Mesendoderm (in vitro differentiated cells): Measurements from ENCODE around the gene TFDP2.
A peak's percentile ranks its signal among the peaks of the same experiment; 100 is the strongest.
"Not testable (repeated sequence)": the region's sequence is repeated elsewhere in the genome, so short reads cannot be mapped to it uniquely, and the experiment has no call there.

ENCODE experiments used
- DNase-seq: peaks from one replicate; pipeline ENCODE4 v3.0.0; 2013
- H2AK5ac ChIP-seq: 2 replicates; pipeline ENCODE4 v1.6.1; 2013; ENCODE audit warnings: low read length, inconsistent platforms
- H2BK120ac ChIP-seq: 2 replicates; pipeline ENCODE4 v1.6.1; 2013; ENCODE audit warnings: low read depth, mild to moderate bottlenecking, low read length, moderate library complexity, mixed read lengths
- H2BK15ac ChIP-seq: replicated peaks from 2 replicates; pipeline ENCODE4 v1.6.1; 2013; ENCODE audit warnings: low read depth, mild to moderate bottlenecking, moderate library complexity
- H2BK5ac ChIP-seq: 2 replicates; pipeline ENCODE4 v1.6.1; 2013; ENCODE audit warnings: low read length, inconsistent platforms
- H3K18ac ChIP-seq: 2 replicates; pipeline ENCODE4 v1.6.1; 2013; ENCODE audit warnings: mild to moderate bottlenecking, low read length, mixed read lengths
- H3K23ac ChIP-seq: one replicate; pipeline ENCODE4 v1.6.1; 2013; ENCODE audit warnings: low read length
- H3K27ac ChIP-seq: 2 replicates; pipeline ENCODE4 v1.5.1; 2013; ENCODE audit warnings: low read depth, mild to moderate bottlenecking, inconsistent platforms, low read length, moderate library complexity
- H3K27me3 ChIP-seq: 2 replicates; pipeline ENCODE4 v1.6.1; 2013; ENCODE audit warnings: low read length, control low read depth, mild to moderate bottlenecking, inconsistent platforms; ENCODE audit not compliant: insufficient read depth, poor library complexity
- H3K36me3 ChIP-seq: 2 replicates; pipeline ENCODE4 v1.6.1; 2013; ENCODE audit warnings: low read length, inconsistent platforms; ENCODE audit not compliant: control insufficient read depth, insufficient read depth
- H3K4ac ChIP-seq: one replicate; pipeline ENCODE4 v1.6.1; 2013; ENCODE audit warnings: low read depth, mild to moderate bottlenecking, low read length, moderate library complexity
- H3K4me1 ChIP-seq: 2 replicates; pipeline ENCODE4 v1.6.1; 2013; ENCODE audit warnings: low read depth, low read length, inconsistent platforms; ENCODE audit not compliant: control insufficient read depth
- H3K4me2 ChIP-seq: 2 replicates; pipeline ENCODE4 v1.6.1; 2013; ENCODE audit warnings: low read length
- H3K4me3 ChIP-seq: 2 replicates; pipeline ENCODE4 v1.5.1; 2013; ENCODE audit warnings: mild to moderate bottlenecking, low read length
- H3K56ac ChIP-seq: one replicate; pipeline ENCODE4 v1.6.1; 2013; ENCODE audit warnings: low read length
- H3K79me1 ChIP-seq: 2 replicates; pipeline ENCODE4 v1.6.1; 2013; ENCODE audit warnings: low read length, inconsistent platforms
- H3K79me2 ChIP-seq: 2 replicates; pipeline ENCODE4 v1.6.1; 2013; ENCODE audit warnings: mild to moderate bottlenecking, low read length; ENCODE audit not compliant: control insufficient read depth, insufficient read depth
- H3K9ac ChIP-seq: 2 replicates; pipeline ENCODE4 v1.6.1; 2013; ENCODE audit warnings: low read length, inconsistent platforms
- H4K5ac ChIP-seq: one replicate; pipeline ENCODE4 v1.6.1; 2013; ENCODE audit warnings: low read length
- H4K8ac ChIP-seq: one replicate; pipeline ENCODE4 v1.6.1; 2013; ENCODE audit warnings: low read depth, mild to moderate bottlenecking, control low read depth, low read length, moderate library complexity
- WGBS: extraction: QIAGEN DNeasy Blood & Tissue Kit; methylation state at CpG from one replicate; pipeline ENCODE4 v1.1.7; 2013; ENCODE audit warnings: low lambda C conversion rate, missing lambda C conversion rate; ENCODE audit not compliant: insufficient coverage; ENCODE audit errors: extremely low coverage; 5-methylcytosine and 5-hydroxymethylcytosine counted together

The TFDP2 gene

DNA sequence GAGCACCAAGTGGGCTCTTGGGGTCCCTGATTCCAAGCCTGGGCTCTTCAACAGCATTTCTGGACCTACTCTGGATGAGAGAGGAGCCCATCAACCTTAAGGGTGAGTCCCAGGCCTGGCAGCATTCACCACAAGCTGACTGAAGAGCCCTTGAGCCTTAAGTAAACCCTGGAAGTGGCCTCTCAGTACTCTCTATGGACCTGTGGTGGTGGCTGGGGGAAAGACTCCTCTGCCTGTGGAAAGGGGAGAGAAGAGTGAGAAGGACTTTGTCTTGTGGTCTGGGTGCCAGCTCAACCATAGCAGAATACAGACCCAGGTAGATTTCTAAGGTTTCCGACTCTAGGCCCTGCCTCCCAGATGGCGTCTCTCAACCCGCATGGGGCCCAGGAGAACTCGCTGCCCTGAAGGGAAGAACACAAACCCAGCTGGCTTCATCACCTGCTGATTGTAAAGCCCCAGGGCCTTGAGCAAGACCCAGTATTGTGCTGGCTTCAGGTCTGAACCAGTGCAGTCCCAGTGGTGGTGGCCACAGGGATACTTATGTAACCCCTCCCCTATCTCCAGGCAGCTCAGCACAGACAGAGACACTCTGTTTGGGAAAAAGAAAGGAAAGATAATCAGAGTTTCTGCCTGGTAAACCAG is 71.4 kb downstream of the TFDP2 start:
- Histone ChIP-seq H2AK5ac (no peak overlapping the region), H4K5ac (no peak overlapping the region), H3K23ac (no peak overlapping the region), H3K4me3 (no peak overlapping the region), H3K4me1 (no peaks in the 10 kb centered on the region), H2BK5ac (no peak overlapping the region), H4K8ac (no peak overlapping the region), H3K79me1 (no peaks in the 10 kb centered on the region), H2BK15ac (no peak overlapping the region), H3K27me3 (no peaks in the 10 kb centered on the region), H3K4ac (no peak overlapping the region), H2BK120ac (no peak overlapping the region), H3K9ac (no peak overlapping the region), H3K18ac (no peak overlapping the region), H3K79me2 (no peaks in the 10 kb centered on the region), H3K36me3 (no peaks in the 10 kb centered on the region), H3K56ac (no peak overlapping the region), H3K4me2 (no peak overlapping the region), H3K27ac (no peak overlapping the region)
- WGBS, result no CpG with 5 or more reads among the region's 4 CpGs
- DNase-seq, result no peak

DNA sequence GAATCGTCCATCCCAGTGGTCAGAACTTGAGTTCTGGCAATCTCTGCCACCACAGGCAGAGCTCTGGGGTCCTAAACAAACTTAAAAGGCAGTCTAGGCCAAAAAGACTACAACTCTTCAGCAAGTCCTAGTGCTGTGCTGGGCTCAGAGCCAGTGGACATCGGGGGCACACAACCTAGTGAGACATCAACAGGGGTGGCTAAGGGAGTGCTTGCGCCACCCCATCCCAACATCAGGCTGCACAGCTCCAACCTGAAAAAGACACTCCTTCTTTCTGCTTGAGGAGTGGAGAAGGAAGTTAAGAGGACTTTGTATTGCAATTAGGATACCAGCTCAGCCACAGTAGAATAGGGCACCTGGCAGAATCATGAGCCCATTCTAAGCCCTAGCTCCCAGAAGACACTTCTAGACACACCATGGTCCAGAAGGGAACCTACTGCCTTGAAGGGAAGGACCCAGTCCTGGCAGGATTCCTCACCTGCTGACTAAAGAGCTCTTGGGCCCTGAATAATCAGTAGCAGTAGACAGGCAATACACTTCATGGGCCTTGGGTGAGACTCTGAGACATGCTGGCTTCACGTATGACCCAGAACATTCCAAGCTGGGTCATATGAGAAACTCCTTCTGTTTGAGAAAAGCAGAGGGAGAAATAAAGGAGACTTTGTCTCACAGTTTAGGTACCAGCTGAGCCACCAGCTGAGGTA is 72.0 kb downstream of the TFDP2 start:
- Histone ChIP-seq H3K9ac (no peak overlapping the region), H4K8ac (no peak overlapping the region), H2BK120ac (no peak overlapping the region), H3K23ac (no peak overlapping the region), H3K18ac (no peak overlapping the region), H3K27me3 (no peaks in the 10 kb centered on the region), H3K79me1 (no peaks in the 10 kb centered on the region), H3K56ac (no peak overlapping the region), H3K4me1 (no peaks in the 10 kb centered on the region), H2AK5ac (no peak overlapping the region), H2BK15ac (no peak overlapping the region), H3K4me2 (no peak overlapping the region), H3K36me3 (no peaks in the 10 kb centered on the region), H3K79me2 (no peaks in the 10 kb centered on the region), H3K27ac (no peak overlapping the region), H2BK5ac (no peak overlapping the region), H3K4ac (no peak overlapping the region), H4K5ac (no peak overlapping the region), H3K4me3 (no peak overlapping the region)
- WGBS, result no CpG with 5 or more reads among the region's 4 CpGs
- DNase-seq, result no peak

DNA sequence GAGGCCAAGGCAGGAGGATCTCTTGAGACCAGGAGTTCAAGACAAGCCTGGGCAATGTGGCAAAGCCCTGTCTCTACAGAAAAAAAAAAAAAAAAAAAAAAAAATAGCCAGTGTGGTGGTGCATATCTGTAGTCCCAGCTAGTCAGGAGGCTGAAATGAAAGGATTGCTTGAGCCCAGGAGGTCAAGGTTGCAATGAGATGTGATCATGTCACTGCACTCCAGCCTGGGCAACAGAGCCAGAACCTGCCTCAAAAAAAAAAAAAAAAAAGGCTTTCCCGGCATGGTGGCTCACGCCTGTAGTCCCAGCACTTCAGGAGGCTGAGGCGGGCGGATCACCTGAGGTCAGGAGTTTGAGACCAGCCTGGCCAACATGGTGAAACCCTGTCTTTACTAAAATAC is 73.7 kb downstream of the TFDP2 start:
- H3K18ac ChIP-seq, H4K5ac ChIP-seq, H2BK15ac ChIP-seq, H3K4me2 ChIP-seq, H3K4ac ChIP-seq, H4K8ac ChIP-seq, H3K4me1 ChIP-seq, H3K56ac ChIP-seq, H3K27me3 ChIP-seq, H3K9ac ChIP-seq, H3K4me3 ChIP-seq, H3K79me1 ChIP-seq, H2AK5ac ChIP-seq, H3K27ac ChIP-seq, H2BK120ac ChIP-seq, H3K79me2 ChIP-seq, H3K36me3 ChIP-seq, H3K23ac ChIP-seq, H2BK5ac ChIP-seq, DNase-seq: not testable (repeated sequence)
- WGBS, result no CpG with 5 or more reads among the region's 4 CpGs

DNA sequence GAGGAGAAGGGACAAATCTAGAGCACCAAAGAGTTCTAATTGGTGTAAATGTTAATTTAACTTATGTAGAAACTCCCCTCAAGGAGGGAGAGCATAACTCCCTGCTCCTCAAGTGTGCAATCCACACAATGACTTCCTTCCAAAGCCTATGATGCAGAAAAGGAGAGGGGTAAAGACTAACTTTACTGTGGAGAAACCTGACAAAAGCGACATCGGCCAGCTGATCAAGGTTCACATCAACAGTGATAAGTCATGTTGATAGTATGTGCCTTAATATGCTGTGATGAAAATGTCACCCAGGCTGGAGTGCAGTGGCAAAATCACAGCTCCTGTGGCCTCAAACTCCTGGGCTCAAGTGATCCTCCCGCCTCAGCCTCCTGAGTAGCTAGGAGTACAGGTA is 76.5 kb downstream of the TFDP2 start:
- Histone ChIP-seq H3K4me3 (no peak overlapping the region), H3K27ac (no peak overlapping the region), H3K79me1 (no peaks in the 10 kb centered on the region), H3K4ac (no peak overlapping the region), H4K8ac (no peak overlapping the region), H3K18ac (no peak overlapping the region), H2AK5ac (no peak overlapping the region), H3K4me1 (no peaks in the 10 kb centered on the region), H2BK5ac (no peak overlapping the region), H3K9ac (no peak overlapping the region), H3K79me2 (no peaks in the 10 kb centered on the region), H2BK120ac (no peak overlapping the region), H2BK15ac (no peak overlapping the region), H3K56ac (no peak overlapping the region), H3K4me2 (no peak overlapping the region), H3K23ac (no peak overlapping the region), H4K5ac (no peak overlapping the region), H3K27me3 (no peaks in the 10 kb centered on the region), H3K36me3 (no peaks in the 10 kb centered on the region)
- no peak for DNase-seq
- WGBS, result no CpG with 5 or more reads among the region's 3 CpGs

DNA sequence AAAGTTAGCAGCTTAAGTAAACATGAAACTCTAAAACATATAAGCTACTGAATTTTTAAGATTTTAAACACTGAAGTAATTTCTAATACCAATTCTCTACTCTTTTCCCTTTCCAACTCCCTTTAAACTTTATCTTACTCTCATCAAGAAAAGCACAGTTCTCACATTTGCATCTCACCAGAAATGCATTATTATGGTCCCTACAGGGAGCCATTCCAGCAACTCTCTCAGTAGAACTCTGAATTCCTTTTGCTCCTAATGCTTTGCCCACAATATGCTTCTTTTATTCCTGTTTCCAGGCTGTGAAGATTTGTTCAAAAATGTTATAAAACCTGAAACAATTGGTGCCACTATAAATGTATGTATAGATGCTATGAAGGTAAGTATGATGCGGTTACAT is 83.4 kb downstream of the TFDP2 start:
- H3K27ac ChIP-seq, result no peak overlapping the region
- H2BK120ac ChIP-seq, result no peak overlapping the region
- no peaks in the 10 kb centered on the region for H3K79me1 ChIP-seq
- H3K56ac ChIP-seq, result no peak overlapping the region
- H3K4me2 ChIP-seq, result no peak overlapping the region
- H3K27me3 ChIP-seq, result no peaks in the 10 kb centered on the region
- H4K5ac ChIP-seq, result no peak overlapping the region
- no peaks in the 10 kb centered on the region for H3K36me3 ChIP-seq
- peaks cover 2% of the 10 kb centered on the region for H3K4me1 ChIP-seq
- no peak overlapping the region for H2BK15ac ChIP-seq
- H3K23ac ChIP-seq, result no peak overlapping the region
- no peak overlapping the region for H3K9ac ChIP-seq
- peak; percentile 42 for DNase-seq
- H3K4me3 ChIP-seq, result no peak overlapping the region
- WGBS, result no CpG with 5 or more reads among the region's 1 CpG
- H2AK5ac ChIP-seq, result no peak overlapping the region
- H4K8ac ChIP-seq, result no peak overlapping the region
- no peaks in the 10 kb centered on the region for H3K79me2 ChIP-seq
- H2BK5ac ChIP-seq, result no peak overlapping the region
- H3K4ac ChIP-seq, result no peak overlapping the region
- H3K18ac ChIP-seq, result no peak overlapping the region

DNA sequence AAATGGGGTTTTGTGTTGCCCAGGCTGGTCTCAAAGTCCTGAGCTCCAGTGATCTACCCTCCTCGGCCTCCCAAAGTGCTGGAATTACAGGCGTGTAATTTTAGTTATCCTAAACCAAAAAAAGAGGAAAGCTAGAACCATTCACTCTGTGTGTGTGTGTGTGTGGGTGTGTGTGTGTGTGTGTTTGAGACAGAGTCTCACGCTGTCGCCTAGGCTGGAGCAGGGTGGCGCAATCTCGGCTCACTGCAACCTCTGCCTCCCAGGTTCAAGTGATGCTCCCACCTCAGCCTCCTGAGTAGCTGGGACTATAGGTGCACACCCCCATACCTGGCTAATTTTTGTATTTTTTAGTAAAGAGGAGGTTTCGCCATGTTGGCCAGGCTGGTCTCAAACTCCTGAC is 84.0 kb downstream of the TFDP2 start:
- no peak overlapping the region for H3K18ac ChIP-seq
- H3K79me1 ChIP-seq, result no peaks in the 10 kb centered on the region
- no peak overlapping the region for H2AK5ac ChIP-seq
- no CpG with 5 or more reads among the region's 7 CpGs for WGBS
- H3K27me3 ChIP-seq, result no peaks in the 10 kb centered on the region
- H3K56ac ChIP-seq, result peak overlapping the region; percentile 46
- no peak overlapping the region for H4K5ac ChIP-seq
- no peak overlapping the region for H3K9ac ChIP-seq
- no peaks in the 10 kb centered on the region for H3K36me3 ChIP-seq
- H3K79me2 ChIP-seq, result no peaks in the 10 kb centered on the region
- no peak overlapping the region for H3K23ac ChIP-seq
- no peak overlapping the region for H3K4ac ChIP-seq
- H3K27ac ChIP-seq, result no peak overlapping the region
- no peak overlapping the region for H3K4me2 ChIP-seq
- no peak overlapping the region for H2BK5ac ChIP-seq
- H4K8ac ChIP-seq, result no peak overlapping the region
- peaks cover 2% of the 10 kb centered on the region for H3K4me1 ChIP-seq
- H2BK15ac ChIP-seq, result no peak overlapping the region
- H3K4me3 ChIP-seq, result no peak overlapping the region
- DNase-seq, result no peak
- H2BK120ac ChIP-seq, result no peak overlapping the region
